H9 (cell line): ENCODE results near the gene GTF2H4. TPM values are rescaled to one million over a fixed set of nuclear protein-coding genes. Genes with fewer than 3 reads are reported as not detected.

Source experiments
- DNase-seq: peaks from one replicate; pipeline ENCODE4 v3.0.0-alpha.2; 2017
- H2AFZ ChIP-seq: one replicate; pipeline ENCODE4 v1.6.1; 2013; ENCODE audit warnings: mild to moderate bottlenecking, low read length, control low read depth, moderate library complexity
- H2AK5ac ChIP-seq: 2 replicates; pipeline ENCODE4 v1.6.1; 2013; ENCODE audit warnings: low read length, control low read depth, mixed read lengths; ENCODE audit not compliant: insufficient read length
- H2BK120ac ChIP-seq: one replicate; pipeline ENCODE4 v1.6.1; 2013; ENCODE audit warnings: low read depth, mild to moderate bottlenecking, low read length, control low read depth, inconsistent platforms; ENCODE audit not compliant: poor library complexity, severe bottlenecking
- H2BK12ac ChIP-seq: 2 replicates; pipeline ENCODE4 v1.6.1; 2013; ENCODE audit warnings: low read length, control low read depth, mixed read lengths, low read depth; ENCODE audit not compliant: insufficient read length
- H2BK15ac ChIP-seq: 2 replicates; pipeline ENCODE4 v1.6.1; 2013; ENCODE audit warnings: low read depth, low read length, control low read depth
- H2BK20ac ChIP-seq: one replicate; pipeline ENCODE4 v1.6.1; 2013; ENCODE audit warnings: low read depth, mild to moderate bottlenecking, low read length, control low read depth, inconsistent platforms; ENCODE audit not compliant: poor library complexity, severe bottlenecking
- H2BK5ac ChIP-seq: 2 replicates; pipeline ENCODE4 v1.6.1; 2013; ENCODE audit warnings: low read length, control low read depth, mixed read lengths; ENCODE audit not compliant: insufficient read length
- H3K14ac ChIP-seq: 2 replicates; pipeline ENCODE4 v1.6.1; 2013; ENCODE audit warnings: low read length, control low read depth; ENCODE audit not compliant: insufficient read depth
- H3K18ac ChIP-seq: 2 replicates; pipeline ENCODE4 v1.6.1; 2013; ENCODE audit warnings: low read depth, mild to moderate bottlenecking, mixed read lengths, low read length, control low read depth; ENCODE audit not compliant: insufficient read length
- H3K23ac ChIP-seq: 2 replicates; pipeline ENCODE4 v1.6.1; 2013; ENCODE audit warnings: low read length, control low read depth, mixed read lengths, low read depth; ENCODE audit not compliant: insufficient read length
- H3K23me2 ChIP-seq: 2 replicates; pipeline ENCODE4 v1.6.1; 2013; ENCODE audit warnings: low read depth, mild to moderate bottlenecking, mixed read lengths, low read length, control low read depth; ENCODE audit not compliant: insufficient read length, poor library complexity, severe bottlenecking
- H3K27ac ChIP-seq: 2 replicates; pipeline ENCODE4 v1.5.1; 2013; ENCODE audit warnings: low read length, control low read depth, mixed read lengths, low read depth; ENCODE audit not compliant: insufficient read length
- H3K27me3 ChIP-seq: 2 replicates; pipeline ENCODE4 v1.6.1; 2013; ENCODE audit warnings: low read length, control low read depth, inconsistent platforms; ENCODE audit not compliant: insufficient read depth
- H3K4ac ChIP-seq: 2 replicates; pipeline ENCODE4 v1.6.1; 2013; ENCODE audit warnings: low read depth, mild to moderate bottlenecking, control low read depth, inconsistent platforms, low read length, moderate library complexity
- H3K4me1 ChIP-seq: 2 replicates; pipeline ENCODE4 v1.6.1; 2013; ENCODE audit warnings: low read length, control low read depth, inconsistent platforms; ENCODE audit not compliant: insufficient read depth
- H3K4me2 ChIP-seq: 2 replicates; pipeline ENCODE4 v1.6.1; 2013; ENCODE audit warnings: low read length, control low read depth, mixed read lengths; ENCODE audit not compliant: insufficient read length, insufficient read depth
- H3K56ac ChIP-seq: 2 replicates; pipeline ENCODE4 v1.6.1; 2013; ENCODE audit warnings: low read depth, mild to moderate bottlenecking, mixed read lengths, low read length, control low read depth; ENCODE audit not compliant: insufficient read length
- H3K79me1 ChIP-seq: 2 replicates; pipeline ENCODE4 v1.6.1; 2013; ENCODE audit warnings: low read depth, mild to moderate bottlenecking, moderate library complexity, low read length, control low read depth, inconsistent platforms; ENCODE audit not compliant: insufficient read depth, poor library complexity, severe bottlenecking
- H3K79me2 ChIP-seq: 2 replicates; pipeline ENCODE4 v1.6.1; 2013; ENCODE audit warnings: low read length, control low read depth, inconsistent platforms; ENCODE audit not compliant: insufficient read depth
- H3K9ac ChIP-seq: 2 replicates; pipeline ENCODE4 v1.6.1; 2013; ENCODE audit warnings: low read length, control low read depth, mixed read lengths; ENCODE audit not compliant: insufficient read length; ENCODE audit errors: extremely low read depth
- H3K9me3 ChIP-seq: one replicate; pipeline ENCODE4 v1.6.1; 2013; ENCODE audit warnings: low read depth, low read length, inconsistent platforms; ENCODE audit not compliant: control insufficient read depth
- H3T11ph ChIP-seq: one replicate; pipeline ENCODE4 v1.6.1; 2013; ENCODE audit warnings: mild to moderate bottlenecking, low read length, control low read depth, inconsistent platforms
- H4K20me1 ChIP-seq: one replicate; pipeline ENCODE4 v1.6.1; 2013; ENCODE audit not compliant: control insufficient read depth, insufficient read length, insufficient read depth
- H4K5ac ChIP-seq: 2 replicates; pipeline ENCODE4 v1.6.1; 2013; ENCODE audit warnings: low read depth, mild to moderate bottlenecking, mixed read lengths, low read length, control low read depth; ENCODE audit not compliant: insufficient read length
- H4K8ac ChIP-seq: replicated peaks from 2 replicates; pipeline ENCODE4 v1.6.1; 2013; ENCODE audit warnings: low read length, control low read depth, mixed read lengths, low read depth; ENCODE audit not compliant: insufficient read length
- H4K91ac ChIP-seq: 2 replicates; pipeline ENCODE4 v1.6.1; 2013; ENCODE audit warnings: low read depth, mild to moderate bottlenecking, moderate library complexity, mixed read lengths, low read length, control low read depth; ENCODE audit not compliant: insufficient read length
- H3K27ac Mint-ChIP-seq, 3 experiments: 2 replicates in 2 of 3; 3 replicates in 1 of 3; pipeline ENCODE4 v1.8.0; 2020 to 2021; ENCODE audit warnings: mixed read lengths in 3 of 3, mild to moderate bottlenecking in 1 of 3, moderate library complexity in 1 of 3
- H3K27me3 Mint-ChIP-seq: 2 replicates; pipeline ENCODE4 v1.8.0; 2021; ENCODE audit warnings: low read depth, mild to moderate bottlenecking, moderate library complexity, mixed read lengths
- H3K36me3 Mint-ChIP-seq, 3 experiments: 2 replicates in 2 of 3; 3 replicates in 1 of 3; pipeline ENCODE4 v1.8.0; 2020 to 2021; ENCODE audit warnings: low read depth in 3 of 3, mixed read lengths in 3 of 3; ENCODE audit not compliant: insufficient read depth in 1 of 3
- H3K4me1 Mint-ChIP-seq, 2 experiments: 2 replicates each; pipeline ENCODE4 v1.8.0; 2020; ENCODE audit warnings: mixed read lengths in 2 of 2
- H3K4me3 Mint-ChIP-seq, 2 experiments: 2 replicates in 1 of 2; 3 replicates in 1 of 2; pipeline ENCODE4 v1.8.0; 2020 to 2021; ENCODE audit warnings: mild to moderate bottlenecking in 2 of 2, mixed read lengths in 2 of 2, moderate library complexity in 1 of 2
- H3K9me3 Mint-ChIP-seq, 2 experiments: 2 replicates in 1 of 2; 3 replicates in 1 of 2; pipeline ENCODE4 v1.8.0; 2020; ENCODE audit warnings: mild to moderate bottlenecking in 2 of 2, mixed read lengths in 2 of 2, moderate library complexity in 1 of 2
- CTCF ChIP-seq: fragments of 200-600 bp; sonication (generic); conservative IDR thresholded peaks from 3 replicates; pipeline ENCODE4 v1.8.0; 2021; ENCODE audit warnings: antibody characterized with exemption, mild to moderate bottlenecking
- WGBS: extraction: QIAGEN DNeasy Blood & Tissue Kit; methylation state at CpG from one replicate; pipeline ENCODE4 v1.1.7; 2013; ENCODE audit warnings: missing lambda C conversion rate, low lambda C conversion rate, mixed read lengths; ENCODE audit not compliant: insufficient read length; ENCODE audit errors: extremely low coverage; 5-methylcytosine and 5-hydroxymethylcytosine counted together
- total RNA-seq: library from RNA; stranded (reverse); gene quantifications from 2 replicates; pipeline ENCODE4 v1.2.1, GENCODE V29; 2021

The GTF2H4 gene
- total RNA-seq, 1 experiment from 2014 or later: 60.8 TPM

- Histone ChIP-seq H3K27ac (no peak overlapping the region), H2AFZ (no peak overlapping the region), H3K79me2 (no peaks in the 10 kb centered on the region), H2BK5ac (no peak overlapping the region), H3K14ac (no peak overlapping the region), H3K18ac (no peak overlapping the region), H4K8ac (no peak overlapping the region), H4K91ac (no peak overlapping the region), H2BK20ac (no peak overlapping the region), H3T11ph (no peak overlapping the region), H3K23me2 (no peaks in the 10 kb centered on the region), H2BK15ac (no peak overlapping the region), H3K79me1 (no peaks in the 10 kb centered on the region), H4K5ac (no peak overlapping the region), H2BK12ac (no peak overlapping the region), H3K23ac (no peak overlapping the region), H3K9ac (no peak overlapping the region), H2BK120ac (no peak overlapping the region), H3K4me1 (no peaks in the 10 kb centered on the region), H4K20me1 (no peaks in the 10 kb centered on the region), H3K9me3 (no peaks in the 10 kb centered on the region), H3K4me2 (no peak overlapping the region), H2AK5ac (no peak overlapping the region), H3K56ac (no peak overlapping the region), H3K27me3 (no peaks in the 10 kb centered on the region), H3K4ac (no peak overlapping the region)
- peak overlapping the region in 2 of 3 experiments; percentile 56 to 73; a peak in 2 of 7 replicates for H3K27ac Mint-ChIP-seq
- no peak for DNase-seq
- no peak overlapping the region for H3K4me3 Mint-ChIP-seq
- H3K27me3 Mint-ChIP-seq: peaks cover 8% of the 10 kb centered on the region; the same call in 1 of the 2 replicates
- no CpG with 5 or more reads among the region's 10 CpGs for WGBS
- H3K9me3 Mint-ChIP-seq: peaks cover 31 to 39% of the 10 kb centered on the region in 2 experiments
- peaks cover 12 to 34% (median 24%) of the 10 kb centered on the region in 3 experiments for H3K36me3 Mint-ChIP-seq
- TF ChIP-seq CTCF: no peak
- H3K4me1 Mint-ChIP-seq: peaks cover 3 to 4% of the 10 kb centered on the region in 2 experiments; a peak in 2 of 4 replicates
Measured at GRCh38 chr6:30862156-30862875, 45.7 kb upstream of the GTF2H4 start.
